GM10266 (cell line): Measurements from ENCODE around the gene SCAMP2.
"Not testable (repeated sequence)": the region's sequence is repeated elsewhere in the genome, so short reads cannot be mapped to it uniquely, and the experiment has no call there.

Source experiments
- DNase-seq: peaks from one replicate; pipeline ENCODE4 v3.0.0; 2012; ENCODE audit errors: extremely low spot score
- CTCF ChIP-seq: IDR thresholded peaks from 2 replicates; pipeline ENCODE4 v1.5.1; 2012; ENCODE audit warnings: mild to moderate bottlenecking, low read depth; ENCODE audit not compliant: control insufficient read depth, insufficient read depth; ENCODE audit errors: missing control alignments

SCAMP2 gene

GRCh38 chr15:74889883-74890664 lies 16.9 kb upstream of the SCAMP2 start, which contains the start of gene MPI:
TSS of gene MPI (plus strand) at chr15:74890042. CDS start at chr15:74890074, 32 bp downstream.
- peak; percentile 96 for DNase-seq

GRCh38 chr15:74889390-74889882 lies 16.3 kb upstream of the SCAMP2 start:
- DNase-seq: peak; percentile 49
- no peak for TF ChIP-seq CTCF

More at GRCh38 chr15:74889883-74890664, 16.9 kb upstream of the SCAMP2 start, which contains the start of gene MPI:
- TF ChIP-seq CTCF: no peak

DNA sequence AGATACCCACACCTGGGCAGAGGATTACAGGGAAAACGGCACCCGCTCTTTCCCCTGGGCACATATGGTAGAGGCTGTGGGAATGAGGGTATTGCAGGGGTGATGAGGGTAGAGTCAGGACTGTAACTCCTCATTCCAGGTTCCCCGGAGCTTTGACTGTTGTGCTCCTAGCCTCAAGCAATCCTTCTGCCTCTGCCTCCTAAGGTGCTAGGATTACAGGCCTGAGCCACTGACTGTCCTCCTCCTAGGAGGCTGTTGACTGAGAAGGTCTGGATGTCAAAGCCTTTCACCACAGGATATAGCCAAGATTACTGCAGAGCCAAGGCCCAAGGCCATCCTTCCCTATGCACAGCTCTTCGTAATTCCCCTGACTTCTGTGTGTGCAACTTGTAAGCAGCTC lies 15.6 kb upstream of the SCAMP2 start:
- no peak for TF ChIP-seq CTCF
- no peak for DNase-seq

DNA sequence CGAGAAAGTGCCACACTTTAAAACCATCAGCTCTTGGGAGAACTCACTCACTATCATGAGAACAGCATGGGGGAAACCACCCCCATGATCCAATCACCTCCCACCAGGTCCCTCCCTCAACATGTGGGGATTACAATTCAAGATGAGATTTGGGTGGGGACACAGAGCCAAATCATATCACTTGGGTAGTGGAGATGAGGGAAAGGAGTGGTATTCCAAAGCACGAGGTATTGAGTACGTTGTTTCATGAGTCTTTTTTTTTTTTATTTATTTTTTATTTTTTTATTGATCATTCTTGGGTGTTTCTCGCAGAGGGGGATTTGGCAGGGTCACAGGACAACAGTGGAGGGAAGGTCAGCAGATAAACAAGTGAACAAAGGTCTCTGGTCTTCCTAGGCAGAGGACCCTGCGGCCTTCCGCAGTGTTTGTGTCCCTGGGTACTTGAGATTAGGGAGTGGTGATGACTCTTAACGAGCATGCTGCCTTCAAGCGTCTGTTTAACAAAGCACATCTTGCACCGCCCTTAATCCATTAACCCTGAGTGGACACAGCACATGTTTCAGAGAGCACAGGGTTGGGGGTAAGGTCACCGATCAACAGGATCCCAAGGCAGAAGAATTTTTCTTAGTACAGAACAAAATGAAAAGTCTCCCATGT lies 14.5 kb upstream of the SCAMP2 start:
- DNase-seq: not testable (repeated sequence)

GRCh38 chr15:74885461-74885860 lies 12.3 kb upstream of the SCAMP2 start:
- TF ChIP-seq CTCF: no peak

DNA sequence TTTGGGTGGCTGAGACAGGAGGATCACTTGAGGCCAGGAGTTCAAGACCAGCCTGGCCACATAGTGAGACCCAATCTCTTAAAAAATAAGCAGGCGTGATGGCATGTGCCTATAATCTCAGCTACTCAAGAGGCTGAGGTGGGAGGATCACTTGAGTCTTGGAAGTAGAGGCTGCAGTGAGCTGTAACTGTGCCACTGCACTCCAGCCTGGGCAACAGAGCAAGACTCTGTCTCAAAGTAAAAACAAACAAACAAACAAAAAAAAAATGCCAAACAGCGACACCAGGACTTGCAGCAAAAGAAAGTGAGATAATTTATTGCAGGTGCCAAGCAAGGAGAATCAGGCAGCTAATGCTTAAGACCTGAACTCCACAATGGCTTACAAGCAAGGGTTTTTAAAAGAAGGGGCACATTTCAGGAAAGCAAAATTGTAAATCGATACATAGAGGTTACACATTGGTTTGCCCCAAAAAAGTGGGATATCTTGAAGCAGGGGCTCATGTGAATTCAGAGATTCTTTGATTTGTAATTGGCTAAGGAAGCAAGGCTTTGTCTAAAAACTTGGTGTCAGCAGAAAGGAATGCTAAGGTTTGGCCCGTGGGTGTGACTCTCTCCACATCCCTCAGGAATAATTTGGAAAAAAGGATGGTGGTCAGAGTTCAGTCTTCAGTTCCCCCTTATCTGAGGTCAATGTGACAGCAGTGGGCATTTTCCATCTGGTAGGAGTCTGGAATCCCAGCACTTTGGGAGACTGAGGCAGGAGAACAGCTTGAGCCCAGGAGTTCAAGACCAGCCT lies 11.5 kb upstream of the SCAMP2 start:
- TF ChIP-seq CTCF: no peak
- no peak for DNase-seq

More at GRCh38 chr15:74885461-74885860, 12.3 kb upstream of the SCAMP2 start:
- no peak for DNase-seq

- no peak for DNase-seq
- no peak for TF ChIP-seq CTCF
Measured at GRCh38 chr15:74882528-74882927, 9.4 kb upstream of the SCAMP2 start.
